Ovary (tissue), 9 donors: ENCODE data around the gene AIFM1. TPM values are rescaled to one million over a fixed set of nuclear protein-coding genes. Genes with fewer than 3 reads are reported as not detected.
"Not testable (repeated sequence)": the region's sequence is repeated elsewhere in the genome, so short reads cannot be mapped to it uniquely, and the experiment has no call there.

Source experiments
- DNase-seq, 5 donors: peaks; one replicate each; pipeline ENCODE4 v3.0.0-alpha.2; 2019 to 2020
- H3K27ac ChIP-seq, 2 donors: fragments of 200-600 bp; one replicate each; pipeline versions ENCODE4 v1.5.1 to v1.8.0; 2019 to 2022
- H3K27me3 ChIP-seq: fragments of 200-600 bp; one replicate; pipeline ENCODE4 v1.8.0; 2022
- H3K36me3 ChIP-seq: fragments of 200-600 bp; sonication (generic); one replicate; pipeline ENCODE4 v1.5.1; 2019
- H3K4me1 ChIP-seq: one replicate; pipeline ENCODE4 v1.8.1; 2013; ENCODE audit warnings: mild to moderate bottlenecking, moderate library complexity; ENCODE audit not compliant: insufficient read depth
- H3K4me3 ChIP-seq: fragments of 200-600 bp; sonication (generic); one replicate; pipeline ENCODE4 v1.5.1; 2017
- H3K9me3 ChIP-seq, 2 donors: fragments of 200-600 bp in 1 of 2; sonication (generic) in 1 of 2; one replicate each; pipeline versions ENCODE4 v1.5.1 to v1.8.1; 2013 to 2019; ENCODE audit warnings: mild to moderate bottlenecking in 1 of 2, moderate library complexity in 1 of 2
- CTCF ChIP-seq, 3 donors: fragments of 450-650 bp in 2 of 3; fragments of 200-600 bp in 1 of 3; IDR thresholded peaks; one replicate each; pipeline versions ENCODE4 v1.5.1 to v1.8.0; 2016 to 2022; ENCODE audit warnings: antibody characterized with exemption in 3 of 3, mild to moderate bottlenecking in 1 of 3
- EP300 ChIP-seq: sonication (generic); formaldehyde crosslinking; IDR thresholded peaks from one replicate; pipeline ENCODE4 v1.6.1; 2017; ENCODE audit warnings: antibody characterized with exemption
- POLR2A ChIP-seq: fragments of 450-650 bp; IDR thresholded peaks from one replicate; pipeline ENCODE4 v1.6.1; 2017; ENCODE audit warnings: antibody characterized with exemption, mild to moderate bottlenecking, moderate library complexity
- WGBS, 3 donors: extraction: QIAGEN DNeasy Blood & Tissue Kit in 1 of 3; methylation state at CpG; one replicate each; pipeline versions ENCODE4 v1.1.5 to v1.1.7; 2013 to 2017; 5-methylcytosine and 5-hydroxymethylcytosine counted together
- intact Hi-C, 4 donors: fragments of 100-400 bp; cut with DNase I; formaldehyde crosslinking; loops; one replicate each; pipeline versions ENCODE4 v1.11.0 to v1.15.1; 2022 to 2023
- polyA plus RNA-seq, 2 donors: library from polyadenylated mRNA; stranded (reverse); fragments of 200-250 nt in 1 of 2; fragments of 350-450 nt in 1 of 2; fragmentation: Illumina TruSeq in 1 of 2; extraction: RNeasy Lipid Tissue Mini Kit (QIAGEN cat#74804) in 1 of 2; gene quantifications; one replicate each; pipeline ENCODE4 v1.2.3, GENCODE V29; 2013 to 2014
- total RNA-seq, 7 donors: library from RNA; depleted of rRNA in 2 of 7; stranded (reverse); fragments of >200 nt in 2 of 7; fragmentation: NEBNext Ultra II Directional in 3 of 7; extraction: Animal tissue kit (Norgen Biotek cat#: 25700) in 3 of 7; gene quantifications; one replicate each; pipeline versions ENCODE4 v1.1.0 to v1.2.4, GENCODE V29; 2016 to 2023
- donor health status: DM: no; HTN: no; CAD: no; lungs with moderate emphysema.
- donor health status: DM: no; HTN: no; CAD: no.
- donor health status: Bipolar disorder and iron deficiency.
- donor health status: DM: yes; HTN: yes; CAD: no.
- donor health status: DM: no; HTN: no; CAD: no.
- donor health status: DM: yes; HTN: yes; CAD: no.

Gene AIFM1
- total and polyA plus RNA-seq, 9 donors, result 5.2 to 51.4 (median 20.5) TPM

DNA sequence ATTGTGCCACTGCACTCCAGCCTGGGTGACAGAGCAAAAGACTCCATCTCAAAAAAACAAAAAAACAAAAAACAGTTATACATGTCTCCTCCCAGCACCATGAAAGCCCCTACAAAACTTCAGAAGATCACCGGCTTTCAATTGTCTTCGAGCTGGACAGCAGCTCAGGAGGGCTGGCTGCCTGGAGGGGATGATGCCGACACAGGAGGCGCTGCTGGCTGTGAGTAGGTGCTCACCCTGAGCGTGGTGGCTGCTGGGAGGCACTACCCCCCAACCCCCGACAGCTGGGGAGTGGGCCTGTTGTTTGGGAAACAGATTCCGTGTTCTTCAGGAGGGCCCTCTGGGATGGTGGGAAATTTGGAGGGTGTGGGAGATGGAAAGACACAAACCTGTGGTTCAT is 48.5 kb downstream of the AIFM1 start:
- H3K36me3 ChIP-seq, result no peaks in the 10 kb centered on the region
- intact Hi-C loops, result no loop called here
- TF ChIP-seq EP300 (no peak), CTCF (IDR thresholded peaks at IDR 0.05) (no peak), POLR2A (no peak)
- H3K4me1 ChIP-seq, result peaks cover 6% of the 10 kb centered on the region
- H3K27ac ChIP-seq, result peak overlapping the region in 1 of 2 donors; percentile 68
- 75 to 82% (median 80%) methylated on average over 7 of the region's 7 CpGs for WGBS, 3 donors
- no peaks in the 10 kb centered on the region for H3K27me3 ChIP-seq
- no peak overlapping the region for H3K4me3 ChIP-seq
- no peak for DNase-seq
- H3K9me3 ChIP-seq, result no peaks in the 10 kb centered on the region

- H3K36me3 ChIP-seq, H3K9me3 ChIP-seq, H3K4me1 ChIP-seq, intact Hi-C loops, H3K27me3 ChIP-seq, DNase-seq, H3K4me3 ChIP-seq: not testable (repeated sequence)
- peak overlapping the region in 1 of 2 donors; percentile 4 for H3K27ac ChIP-seq
- 70 to 76% (median 71%) methylated on average over 10 of the region's 10 CpGs for WGBS, 3 donors
Measured at GRCh38 chrX:130115119-130115885, 50.3 kb downstream of the AIFM1 start.

DNA sequence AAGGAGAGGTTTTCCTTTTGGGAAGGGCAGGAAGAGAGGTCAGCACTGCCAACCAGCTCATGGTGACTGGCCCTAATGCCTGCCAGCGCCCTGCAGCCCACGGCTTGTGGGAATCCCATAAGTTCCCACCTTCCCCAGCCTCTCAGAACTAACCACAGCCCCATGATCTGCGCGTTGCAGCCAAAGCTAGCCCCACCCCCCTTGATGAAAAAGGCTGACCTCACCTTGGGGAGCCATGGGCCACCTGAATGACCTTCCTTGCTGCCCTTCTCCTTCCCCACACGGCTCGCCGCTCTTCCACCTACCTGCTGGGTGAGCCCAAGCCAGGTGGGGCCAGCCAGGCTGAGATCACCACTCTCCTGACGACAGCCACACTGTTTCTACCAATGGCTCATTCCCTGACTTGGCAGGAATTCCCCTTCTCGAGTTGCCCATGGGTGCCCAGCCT is 51.5 kb downstream of the AIFM1 start:
- 71 to 77% (median 75%) methylated on average over 9 of the region's 9 CpGs for whole genome bisulfite sequencing, 3 donors
- H3K9me3 ChIP-seq, result no peaks in the 10 kb centered on the region
- H3K4me1 ChIP-seq, result peaks cover 2% of the 10 kb centered on the region
- TF ChIP-seq POLR2A (no peak), EP300 (no peak)
- H3K27ac ChIP-seq, result peak overlapping the region in 1 of 2 donors; percentile 10
- DNase-seq, result no peak
- intact Hi-C loops, result loop anchor here in 1 of 4 donors (5.0 kb wide), 1 partner anchor 58 kb away; the partner anchor contains the start of gene RAB33A
- no peak overlapping the region for H3K4me3 ChIP-seq
- no peaks in the 10 kb centered on the region for H3K27me3 ChIP-seq
- no peaks in the 10 kb centered on the region for H3K36me3 ChIP-seq

DNA sequence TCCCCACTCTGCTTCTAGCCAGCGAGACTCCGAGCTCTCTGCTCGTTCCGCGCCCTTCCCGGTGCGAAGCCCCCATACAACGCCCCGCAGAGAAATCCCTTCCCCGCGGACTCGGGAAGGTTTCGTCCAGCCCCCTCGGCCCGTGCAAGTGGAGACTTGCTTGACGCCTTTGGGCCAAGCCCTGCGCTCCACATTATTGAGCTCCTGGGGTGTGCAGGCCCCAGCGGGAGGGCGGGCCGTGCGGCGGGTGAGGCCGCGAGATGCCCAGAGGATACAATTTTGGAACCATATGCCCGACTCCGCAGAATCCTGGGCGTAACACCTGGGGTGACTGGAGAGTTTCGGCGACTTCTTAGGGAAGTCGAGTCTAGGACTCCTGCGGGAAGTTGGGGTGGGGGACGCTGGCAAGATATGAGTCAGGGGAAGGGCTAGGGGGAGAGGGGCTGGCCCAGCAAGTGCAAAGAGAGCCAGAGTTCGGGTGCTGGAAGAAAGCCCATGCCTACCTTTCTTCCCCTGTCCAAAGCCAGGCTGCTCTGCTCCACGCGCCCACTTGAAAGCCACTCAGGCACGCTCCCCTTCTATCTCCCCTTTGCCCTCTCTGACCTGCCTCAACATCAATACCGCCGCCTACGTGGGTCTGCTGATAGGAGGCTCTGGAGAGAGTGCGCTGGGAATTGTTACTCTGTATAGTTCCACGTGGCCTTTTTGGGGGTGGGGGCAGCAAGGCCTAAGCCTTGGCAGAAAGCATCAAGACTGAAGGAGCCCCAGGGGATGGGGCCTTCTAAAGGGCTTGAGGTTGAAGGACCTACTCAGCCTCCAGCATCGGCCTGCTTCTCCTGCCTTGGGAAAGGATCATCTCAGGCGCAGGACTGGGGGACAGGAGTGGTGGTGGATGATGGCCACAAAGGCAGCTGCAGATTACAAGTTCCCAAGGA is 54.2 kb downstream of the AIFM1 start:
- intact Hi-C loops, result loop anchor here in 1 of 4 donors (5.0 kb wide), 1 partner anchor 61 kb away; the partner anchor contains the start of gene RAB33A
- Histone ChIP-seq H3K36me3 (no peaks in the 10 kb centered on the region), H3K4me1 (peaks cover 2% of the 10 kb centered on the region), H3K9me3 (no peaks in the 10 kb centered on the region), H3K27ac (peak overlapping the region; percentile 82 to 93), H3K4me3 (peak overlapping the region; percentile 52), H3K27me3 (no peaks in the 10 kb centered on the region)
- TF ChIP-seq CTCF (IDR thresholded peaks at IDR 0.05) (no peak), EP300 (no peak), POLR2A (no peak)
- WGBS, 3 donors, result 59 to 77% (median 63%) methylated on average over 43 of the region's 43 CpGs
- peak in 2 of 5 donors; percentile 47 to 54 for DNase-seq
